ENCODE data around the gene EFHC1. TPM values are rescaled to one million over a fixed set of nuclear protein-coding genes. Genes with fewer than 3 reads are reported as not detected.

Gene EFHC1
- total RNA-seq, 1 donor from 2014 or later: 22.7 TPM

GRCh38 chr6:52519618-52520017, 99.5 kb downstream of the EFHC1 start:
- no peak for DNase-seq

- DNase-seq: no peak
These were observed 102.0 kb downstream of the EFHC1 start for GRCh38 chr6:52522151-52522626.

GRCh38 chr6:52522655-52523054, 102.5 kb downstream of the EFHC1 start:
- DNase-seq: no peak

GRCh38 chr6:52523378-52524142, 103.4 kb downstream of the EFHC1 start:
- DNase-seq: no peak

GRCh38 chr6:52524918-52525317, 104.8 kb downstream of the EFHC1 start:
- no peak for DNase-seq

- DNase-seq: no peak
These were observed 106.5 kb downstream of the EFHC1 start for GRCh38 chr6:52526634-52527033.

- DNase-seq: no peak
These were observed 107.3 kb downstream of the EFHC1 start for GRCh38 chr6:52527436-52527835.

GRCh38 chr6:52529311-52529710, 109.2 kb downstream of the EFHC1 start:
- DNase-seq: no peak

GRCh38 chr6:52530351-52530750, 110.2 kb downstream of the EFHC1 start:
- DNase-seq: no peak

GRCh38 chr6:52531396-52531795, 111.3 kb downstream of the EFHC1 start:
- no peak for DNase-seq

GRCh38 chr6:52531834-52532233, 111.7 kb downstream of the EFHC1 start:
- no peak for DNase-seq

- DNase-seq: no peak
These were observed 112.3 kb downstream of the EFHC1 start for GRCh38 chr6:52532457-52532856.

- DNase-seq: no peak
These were observed 113.3 kb downstream of the EFHC1 start for GRCh38 chr6:52533491-52533890.

GRCh38 chr6:52534363-52534762, 114.2 kb downstream of the EFHC1 start:
- DNase-seq: no peak

- no peak for DNase-seq
These were observed 114.8 kb downstream of the EFHC1 start for GRCh38 chr6:52534966-52535390.

GRCh38 chr6:52535711-52536423, 115.7 kb downstream of the EFHC1 start:
- no peak for DNase-seq

- DNase-seq: no peak
These were observed 116.3 kb downstream of the EFHC1 start for GRCh38 chr6:52536424-52536916.

GRCh38 chr6:52537001-52537753, 117.0 kb downstream of the EFHC1 start:
- no peak for DNase-seq

- DNase-seq: no peak
These were observed 118.2 kb downstream of the EFHC1 start for GRCh38 chr6:52538252-52538900.

GRCh38 chr6:52538901-52539354, 118.8 kb downstream of the EFHC1 start:
- no peak for DNase-seq

GRCh38 chr6:52539607-52540006, 119.5 kb downstream of the EFHC1 start:
- DNase-seq: no peak

- DNase-seq: no peak
These were observed 120.3 kb downstream of the EFHC1 start for GRCh38 chr6:52540286-52540902.
